HEK293 (cell line): Measurements from ENCODE around the gene C11orf54.

Experiments used
- ATF2 ChIP-seq: fragments of 450-650 bp; formaldehyde crosslinking; IDR thresholded peaks from 2 replicates; pipeline ENCODE4 v1.5.1; 2016; ENCODE audit warnings: missing biosample characterization, missing genetic modification characterization, low read depth
- CTCF ChIP-seq: fragments of 450-650 bp; formaldehyde crosslinking; IDR thresholded peaks from 2 replicates; pipeline ENCODE4 v1.5.1; 2016; ENCODE audit warnings: missing biosample characterization, missing genetic modification characterization
- HOXD13 ChIP-seq: sonication (generic); formaldehyde crosslinking; IDR thresholded peaks from 2 replicates; pipeline ENCODE4 v1.8.0; 2022; ENCODE audit warnings: missing genetic modification reagents, borderline replicate concordance
- TCF7L2 ChIP-seq: IDR thresholded peaks from 2 replicates; pipeline ENCODE4 v1.6.1; 2011; ENCODE audit warnings: low read depth, mild to moderate bottlenecking, inconsistent platforms, low read length, moderate library complexity, borderline replicate concordance
- ZNF112 ChIP-seq: fragments of 450-650 bp; formaldehyde crosslinking; IDR thresholded peaks from 2 replicates; pipeline ENCODE4 v1.5.0; 2017; ENCODE audit warnings: missing biosample characterization, missing genetic modification characterization
- ZNF138 ChIP-seq: fragments of 450-650 bp; formaldehyde crosslinking; IDR thresholded peaks from 2 replicates; pipeline ENCODE4 v1.5.1; 2016; ENCODE audit warnings: missing biosample characterization, missing genetic modification characterization, borderline replicate concordance
- ZNF449 ChIP-seq: fragments of 450-650 bp; formaldehyde crosslinking; IDR thresholded peaks from 2 replicates; pipeline ENCODE4 v1.5.1; 2017; ENCODE audit warnings: missing biosample characterization, mild to moderate bottlenecking, missing genetic modification characterization, moderate library complexity

- TF ChIP-seq CTCF (no peak), ATF2 (tag by site-specific recombination) (no peak), ZNF449 (no peak), ZNF138 (tag by site-specific recombination) (no peak), TCF7L2 (no peak), ZNF112 (no peak), HOXD13 (CRISPR knock-in tag) (no peak)
Observed at GRCh38 chr11:93753241-93753640, 11.8 kb downstream of the C11orf54 start.
